Caki2 (cell line): ENCODE results near the gene SCAF1. TPM values are rescaled to one million over a fixed set of nuclear protein-coding genes. Genes with fewer than 3 reads are reported as not detected.
"Not testable (repeated sequence)": the region's sequence is repeated elsewhere in the genome, so short reads cannot be mapped to it uniquely, and the experiment has no call there.

ENCODE experiments used
- DNase-seq: peaks from one replicate; pipeline ENCODE4 v3.0.0-alpha.2; 2015; ENCODE audit warnings: low read depth
- in situ Hi-C: cut with HindIII; loops from 2 replicates; pipeline ENCODE4 v1.10.0; 2016; ENCODE audit warnings: low sequenced_read_pairs, low pct_unique_long_range_greater_than_20kb, mixed read lengths
- total RNA-seq: library from RNA; depleted of rRNA; stranded (reverse); fragments of >200 nt; shearing (Covaris generic); gene quantifications from 2 replicates; pipeline ENCODE4 v1.2.3, GENCODE V29; 2014; ENCODE audit warnings: low replicate concordance

SCAF1 gene
- total RNA-seq, 1 experiment from 2014 or later: 28.2 TPM

DNA sequence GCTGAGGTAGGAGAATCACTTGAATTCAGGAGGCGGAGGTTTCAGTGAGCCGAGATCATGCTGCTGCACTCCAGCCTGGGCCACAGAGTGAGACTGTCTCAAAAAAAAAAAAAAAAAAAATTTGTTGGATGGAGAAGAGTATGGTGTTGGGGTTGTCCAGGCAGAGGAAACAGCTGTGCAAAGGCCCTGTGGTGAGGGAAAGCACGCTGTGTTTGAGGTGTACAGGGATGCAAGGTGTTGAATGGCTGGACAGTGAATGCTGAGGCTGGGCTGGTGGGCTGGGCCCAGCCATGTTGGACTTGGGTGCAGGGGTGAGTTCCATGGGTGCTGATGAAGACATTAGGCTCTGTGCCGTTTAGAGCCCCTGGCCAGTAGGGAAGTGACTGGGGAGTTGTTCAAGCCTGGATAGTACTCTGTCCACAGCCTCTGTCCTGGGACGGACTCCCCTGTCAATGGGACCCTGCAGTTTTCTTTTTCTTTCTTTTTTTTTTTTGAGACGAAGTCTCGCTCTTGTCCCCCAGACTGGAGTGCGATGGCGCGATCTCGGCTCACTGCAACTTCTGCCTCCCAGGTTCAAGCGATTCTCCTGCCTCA is 32.4 kb upstream of the SCAF1 start:
- no peak for DNase-seq
- in situ Hi-C loops: no loop called here

DNA sequence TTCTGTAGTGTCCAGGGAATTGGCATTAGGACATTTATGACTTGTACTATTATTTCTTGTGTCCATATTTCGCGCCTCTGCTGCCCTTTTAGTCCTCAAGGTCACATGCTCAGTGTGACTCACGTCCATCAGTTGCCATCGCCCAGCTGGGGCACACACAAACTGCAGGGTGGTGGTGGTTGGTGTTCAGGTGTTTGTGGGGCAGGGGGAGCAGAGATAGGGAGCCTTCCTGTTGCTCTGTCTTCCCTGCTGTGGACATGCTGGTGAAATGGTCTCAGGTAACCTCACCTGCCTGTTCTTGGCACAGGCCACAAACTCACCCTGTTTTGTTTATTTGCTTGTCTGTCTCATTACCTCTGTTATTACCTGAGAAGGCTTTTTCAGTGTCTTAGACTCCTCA is 28.6 kb upstream of the SCAF1 start:
- peak; percentile 33 for DNase-seq
- in situ Hi-C loops: no loop called here

DNA sequence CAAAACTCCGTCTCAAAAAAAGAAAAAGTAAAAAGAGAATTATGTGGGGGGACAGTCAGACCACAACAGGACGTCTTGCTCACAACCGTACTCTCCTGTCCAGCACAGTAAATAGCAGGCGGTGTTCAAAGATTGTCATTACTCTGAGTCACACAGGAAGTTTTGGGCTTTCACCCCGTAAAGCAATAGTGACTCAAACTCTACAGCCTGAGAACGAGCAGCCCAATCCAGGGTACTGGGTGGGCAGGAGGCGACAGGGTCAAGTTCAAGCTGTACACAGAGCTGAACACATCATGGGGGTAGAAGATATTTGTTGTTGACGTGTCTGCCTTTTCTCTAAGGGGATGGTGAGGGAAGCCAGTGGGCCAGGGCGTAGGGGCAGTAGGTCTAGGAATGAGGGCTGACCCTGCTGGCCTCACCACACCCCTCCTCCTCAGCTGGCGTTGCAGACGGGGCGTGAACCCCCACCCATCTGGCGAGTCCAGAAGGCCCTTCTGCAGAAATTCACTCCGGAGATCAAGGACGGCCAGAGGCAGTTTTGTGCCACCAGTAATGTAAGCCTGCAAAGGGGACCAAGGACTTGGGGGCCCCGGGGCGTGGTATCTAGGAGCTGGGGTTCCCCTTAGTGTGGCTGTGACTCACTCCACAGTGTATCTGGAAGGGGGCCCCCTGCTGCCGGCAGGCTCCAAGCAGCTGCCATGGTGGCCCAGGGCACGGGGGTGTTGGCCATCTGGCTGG is 27.7 kb upstream of the SCAF1 start:
- peak; percentile 37 for DNase-seq

DNA sequence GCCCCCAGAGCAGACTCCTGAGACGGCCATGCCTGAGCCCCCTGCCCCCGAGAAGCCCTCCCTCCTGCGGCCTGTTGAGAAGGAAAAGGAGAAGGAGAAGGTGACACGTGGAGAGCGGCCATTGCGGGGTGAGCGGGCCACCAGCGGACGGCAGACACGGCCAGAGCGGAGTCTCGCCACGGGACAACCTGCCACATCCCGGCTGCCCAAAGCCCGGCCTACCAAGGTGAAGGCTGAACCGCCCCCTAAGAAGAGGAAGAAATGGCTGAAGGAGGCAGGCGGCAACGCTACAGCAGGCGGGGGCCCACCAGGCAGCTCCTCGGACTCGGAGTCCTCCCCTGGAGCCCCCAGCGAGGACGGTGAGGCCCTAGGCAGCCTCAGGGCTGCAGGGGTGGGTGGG is 26.1 kb upstream of the SCAF1 start:
- no peak for DNase-seq
- in situ Hi-C loops: no loop called here

More for the DNA sequence above, 27.7 kb upstream of the SCAF1 start:
- in situ Hi-C loops: no loop called here

DNA sequence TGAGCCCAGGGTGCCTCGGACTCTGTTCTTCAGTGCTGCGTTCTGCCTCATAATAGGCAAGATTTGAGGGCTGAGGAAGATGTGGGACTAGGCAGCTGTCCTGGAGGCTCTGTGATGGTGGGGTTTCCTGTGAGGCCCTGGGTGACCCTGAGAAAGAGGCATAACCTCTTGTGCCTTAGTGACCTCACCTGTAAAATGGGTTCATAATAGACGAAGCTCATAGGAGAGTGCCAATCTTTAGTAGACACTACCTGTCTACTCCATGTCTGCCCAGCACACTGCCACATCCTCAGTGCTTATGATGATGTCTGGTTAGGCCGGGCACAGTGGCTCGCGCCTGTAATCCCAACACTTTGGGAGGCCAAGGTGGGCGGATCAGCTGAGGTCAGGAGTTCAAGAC is 25.5 kb upstream of the SCAF1 start:
- in situ Hi-C loops: no loop called here
- DNase-seq: no peak

DNA sequence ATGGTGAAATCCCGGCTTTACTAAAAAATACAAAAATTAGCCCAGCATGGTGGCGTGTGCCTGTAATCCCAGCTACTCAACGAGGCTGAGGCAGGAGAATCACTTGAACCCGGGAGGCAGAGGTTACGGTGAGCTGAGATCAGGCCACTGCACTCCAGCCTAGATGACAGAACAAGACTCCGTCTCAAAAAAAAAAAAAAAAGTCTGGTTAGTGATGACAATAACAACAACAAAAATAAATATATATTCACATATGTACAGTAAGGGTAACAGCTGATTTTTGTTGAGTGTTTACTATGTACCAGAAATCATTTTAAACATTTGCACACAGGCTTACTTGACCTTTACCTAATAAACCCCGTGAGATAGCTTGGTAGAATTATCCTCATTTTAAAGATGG is 25.1 kb upstream of the SCAF1 start:
- no peak for DNase-seq
- in situ Hi-C loops: no loop called here

DNA sequence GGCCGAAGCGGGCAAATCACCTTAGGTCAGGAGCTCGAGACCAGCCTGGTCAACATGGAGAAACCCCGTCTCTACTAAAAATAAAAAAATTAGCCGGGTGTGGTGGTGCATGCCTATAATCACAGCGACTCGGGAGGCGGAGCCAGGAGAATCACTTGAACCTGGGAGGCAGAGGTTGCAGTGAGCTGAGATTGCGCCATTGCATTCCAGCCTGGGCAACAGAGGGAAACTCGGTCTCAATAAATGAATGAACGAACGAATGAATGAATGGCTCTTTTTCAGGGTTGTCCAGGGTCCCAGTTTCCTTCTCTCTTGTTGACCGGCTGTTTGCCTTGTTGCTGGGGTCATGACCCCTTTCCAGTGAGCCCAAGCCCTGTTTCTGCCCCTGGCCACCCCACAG is 24.1 kb upstream of the SCAF1 start:
- in situ Hi-C loops: not testable (repeated sequence)

GRCh38 chr19:49624967-49625910 is 16.8 kb upstream of the SCAF1 start:
- no peak for DNase-seq
- in situ Hi-C loops: no loop called here

More for the DNA sequence above, 24.1 kb upstream of the SCAF1 start:
- DNase-seq: not testable (repeated sequence)

GRCh38 chr19:49626226-49626625 is 15.8 kb upstream of the SCAF1 start:
- no peak for DNase-seq
- in situ Hi-C loops: no loop called here

DNA sequence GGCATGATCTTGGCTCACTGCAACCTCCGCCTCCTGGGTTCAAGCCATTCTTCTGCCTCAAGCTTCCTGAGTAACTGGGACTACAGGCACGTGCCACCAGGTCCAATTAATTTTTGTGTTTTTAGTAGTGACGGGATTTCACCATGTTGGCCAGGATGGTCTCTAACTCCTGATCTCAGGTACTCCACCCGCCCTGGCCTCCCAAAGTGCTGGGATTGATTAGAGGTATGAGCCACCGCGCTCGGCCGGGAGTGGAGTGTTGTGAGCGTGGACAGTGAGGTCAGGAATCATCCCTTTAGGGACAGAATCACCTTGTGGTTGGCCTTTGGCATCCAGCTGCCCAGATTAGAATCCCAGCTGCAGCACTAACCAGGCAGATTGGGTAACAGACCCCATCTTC is 12.3 kb upstream of the SCAF1 start:
- in situ Hi-C loops: no loop called here

DNA sequence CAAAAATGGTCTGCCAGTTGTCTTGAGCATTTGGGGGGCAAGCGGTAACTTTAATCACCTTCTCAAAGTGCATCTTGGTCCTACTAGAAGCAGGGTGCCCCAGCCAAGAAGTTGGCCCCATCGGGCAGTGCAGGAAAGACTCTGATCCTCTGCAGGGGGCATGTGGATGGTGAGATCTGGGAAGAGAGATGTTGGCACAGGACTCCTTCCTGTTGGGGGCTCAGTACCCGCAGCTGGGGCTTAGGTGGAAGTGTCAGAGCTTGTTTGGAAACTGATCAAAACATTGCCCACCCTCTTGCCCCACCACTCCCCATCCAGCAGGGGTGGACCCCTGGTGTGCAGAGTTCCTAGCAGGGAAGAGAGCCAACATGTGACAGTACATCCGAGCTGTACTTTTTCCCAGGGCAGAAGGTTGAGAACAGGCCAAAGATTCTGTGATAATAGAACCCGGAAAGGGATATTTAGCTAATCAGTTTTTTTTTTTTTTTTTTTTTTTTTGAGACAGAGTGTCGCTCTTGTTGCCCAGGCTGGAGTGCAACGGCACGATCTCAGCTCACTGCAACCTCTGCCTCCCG is 10.9 kb upstream of the SCAF1 start:
- DNase-seq: no peak
- in situ Hi-C loops: no loop called here

More for the DNA sequence above, 12.3 kb upstream of the SCAF1 start:
- DNase-seq: no peak

- in situ Hi-C loops: no loop called here
- DNase-seq: no peak
These were observed 10.3 kb upstream of the SCAF1 start for GRCh38 chr19:49631610-49632192.

DNA sequence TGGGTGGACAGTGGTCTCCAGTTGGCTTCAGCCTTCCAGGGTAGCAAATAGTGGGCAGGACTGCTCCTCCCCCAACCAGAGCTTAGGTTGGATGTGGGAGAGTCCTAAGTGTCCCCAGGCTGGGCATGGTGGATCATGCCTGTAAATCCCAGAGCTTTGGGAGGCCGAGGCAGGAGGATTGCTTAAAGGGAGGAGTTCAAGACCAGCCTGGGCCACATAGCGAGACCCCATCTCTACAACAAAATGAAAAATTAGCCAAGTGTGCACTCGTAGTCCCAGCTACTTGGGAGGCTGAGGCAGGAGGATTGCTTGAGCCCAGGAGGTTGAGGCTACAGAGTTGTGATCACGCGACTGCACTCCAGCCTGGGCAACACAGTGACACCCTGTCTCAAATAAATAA is 9.4 kb upstream of the SCAF1 start:
- no peak for DNase-seq
- in situ Hi-C loops: no loop called here

- in situ Hi-C loops, DNase-seq: not testable (repeated sequence)
These were observed 8.7 kb upstream of the SCAF1 start for GRCh38 chr19:49633273-49633672.

DNA sequence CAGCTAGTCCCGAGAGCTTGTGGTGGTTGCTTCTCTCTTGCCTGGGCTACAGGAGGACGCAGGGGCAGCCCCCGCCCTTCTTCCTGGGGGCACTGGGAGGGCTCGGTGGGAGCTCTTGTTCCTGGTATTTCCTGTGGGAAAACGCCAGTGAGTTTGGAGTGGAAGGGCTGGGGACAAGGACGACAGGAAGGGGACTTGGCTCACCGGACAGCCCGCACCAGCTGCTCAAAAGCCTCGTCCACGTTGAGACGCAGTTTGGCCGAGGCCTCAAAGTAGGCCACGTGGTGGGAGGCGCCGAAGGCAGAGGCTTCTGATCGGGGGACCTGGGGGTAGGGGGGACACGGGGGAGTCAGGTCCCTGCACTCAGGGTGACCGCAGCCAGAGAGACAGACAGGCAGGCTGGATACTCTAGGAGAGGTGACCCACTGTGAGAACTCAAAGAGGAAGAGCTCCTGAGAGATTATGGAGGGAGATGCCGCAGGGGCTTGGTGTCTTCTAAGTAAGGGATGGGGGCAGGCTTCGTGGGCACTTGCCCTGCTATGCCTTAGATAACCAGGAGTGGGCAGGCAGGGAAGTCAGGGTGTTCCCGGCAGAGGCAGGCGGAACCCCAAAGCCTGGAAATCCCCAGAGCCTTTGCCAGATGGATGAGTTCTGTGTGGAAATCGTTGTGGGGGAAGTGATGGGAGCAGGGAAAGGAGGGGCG is 6.3 kb upstream of the SCAF1 start:
- in situ Hi-C loops: no loop called here
- no peak for DNase-seq

DNA sequence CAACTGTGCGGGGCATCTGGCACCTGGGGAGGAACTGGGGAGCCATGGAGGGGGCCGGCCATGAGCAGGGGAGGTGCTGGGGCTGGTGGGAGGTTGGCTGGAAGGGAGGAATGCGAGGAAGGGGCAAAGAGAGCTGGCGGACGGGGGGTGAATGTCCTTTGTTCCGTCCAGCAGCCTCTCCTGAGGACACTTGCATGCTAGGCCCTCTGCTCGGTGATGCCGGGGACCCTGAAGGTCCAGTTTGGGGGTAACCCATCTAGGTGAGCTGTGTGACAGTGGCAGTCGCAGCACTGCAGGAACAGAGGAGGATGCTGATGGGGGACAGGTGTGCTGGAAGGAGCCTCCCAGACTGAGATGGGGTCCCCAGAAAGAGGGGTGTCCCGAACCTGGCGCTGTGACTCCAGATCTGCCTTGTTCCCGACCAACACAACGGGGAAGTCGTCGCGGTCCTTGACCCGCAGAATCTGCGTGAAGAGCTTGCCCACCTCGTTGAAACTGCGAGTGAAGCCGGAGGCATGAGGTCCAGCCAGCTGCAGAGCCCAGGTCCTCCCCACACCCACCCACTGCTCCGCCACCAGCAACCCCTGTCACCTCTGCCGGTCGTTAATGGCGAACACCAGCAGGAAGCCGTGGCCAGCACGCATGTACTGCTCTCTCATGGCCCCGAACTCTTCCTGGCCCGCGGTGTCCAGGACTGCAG is 5.6 kb upstream of the SCAF1 start:
- in situ Hi-C loops: no loop called here
- no peak for DNase-seq
